HG02763 (cell line): ENCODE measurements around the gene CENPP.
A peak's percentile ranks its signal among the peaks of the same experiment; 100 is the strongest.

Experiments
- ATAC-seq: cut with Tn5 transposase; IDR thresholded peaks from one replicate; pipeline ENCODE4 v1.9.1; 2021; ENCODE audit warnings: mild to moderate bottlenecking, moderate library complexity; ENCODE audit not compliant: unreplicated experiment

The CENPP gene

DNA sequence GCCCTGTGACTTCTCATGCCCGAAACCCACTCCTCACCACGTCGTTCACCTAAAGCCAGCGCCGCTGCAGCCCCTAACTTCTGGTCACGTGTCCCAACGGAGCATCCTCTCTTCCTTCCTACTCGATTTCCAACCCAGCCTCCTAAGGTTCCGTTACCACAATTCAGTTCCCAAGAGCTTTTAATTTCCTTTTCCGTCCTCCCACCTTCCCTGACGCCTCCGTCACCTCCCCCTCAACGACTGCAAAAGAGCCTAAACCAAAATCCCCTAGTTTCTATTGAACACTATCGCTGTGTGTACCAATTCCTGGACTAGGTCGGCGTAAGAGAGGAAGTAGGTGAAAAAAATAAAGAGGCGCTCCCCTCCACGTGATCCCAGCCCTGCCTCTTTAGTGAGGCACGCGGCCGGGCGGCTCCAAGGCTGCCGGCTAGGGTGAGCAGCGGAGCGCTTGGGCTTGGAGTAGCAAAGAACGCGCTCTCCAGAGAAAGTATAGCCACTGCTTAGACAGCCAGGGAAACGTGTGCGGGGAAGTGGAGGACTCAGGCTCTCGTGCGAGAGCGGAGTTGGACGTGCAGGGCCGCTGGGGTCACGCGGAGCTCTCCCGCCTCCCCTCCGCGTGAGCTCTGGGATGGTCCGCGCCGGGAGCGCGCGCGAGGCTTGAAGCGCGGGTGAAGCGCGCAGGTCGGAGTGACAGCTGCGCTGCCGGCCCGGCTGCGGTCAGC, at the start of gene CENPP, which contains the start of gene NOL8:
Gene CENPP, plus strand, starts transcription at position 685 of the 722 bp plus-strand sequence.
Gene NOL8, minus strand, starts transcription at position 82 of the 722 bp plus-strand sequence. CDS start 1,189 bp downstream, outside the sequence.
- ATAC-seq, result peak; percentile 93

DNA sequence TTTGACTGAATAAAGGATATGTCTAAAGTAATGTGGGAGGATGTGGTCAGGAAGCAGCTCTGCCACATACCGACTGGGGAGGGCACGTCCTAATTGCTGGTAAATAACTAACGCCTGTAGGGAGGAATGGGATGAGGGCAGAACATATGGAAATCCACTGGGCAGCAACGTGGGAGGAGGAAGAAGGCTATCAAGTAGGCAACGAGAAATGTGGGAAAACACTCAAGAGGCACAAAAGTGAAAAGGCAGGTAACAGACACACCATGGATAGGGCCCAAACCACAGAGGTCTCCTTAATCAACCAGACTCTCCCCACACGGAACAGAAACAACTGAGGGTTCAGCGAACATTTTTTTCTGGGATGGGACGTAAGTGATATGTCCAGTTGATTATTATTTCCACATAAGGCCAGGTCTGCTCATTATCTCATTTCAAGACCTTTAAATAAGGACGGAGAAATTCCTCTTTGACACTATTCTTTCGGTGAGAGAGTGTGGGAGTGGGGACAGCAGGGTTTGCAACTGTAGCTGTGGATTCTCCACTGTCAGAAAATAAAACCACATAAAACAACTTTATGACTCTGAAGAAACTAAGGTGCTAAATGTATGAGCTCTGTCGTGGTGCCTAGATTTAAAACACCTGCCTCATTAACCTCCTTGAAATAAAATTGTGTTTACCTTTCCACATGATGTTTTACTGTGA, 49.3 kb upstream of the CENPP start:
- no peak for ATAC-seq

GRCh38 chr9:92278110-92278509, 47.6 kb upstream of the CENPP start:
- ATAC-seq, result no peak

- no peak for ATAC-seq
These were observed 46.5 kb upstream of the CENPP start for GRCh38 chr9:92279302-92279701.

GRCh38 chr9:92289708-92290390, 35.9 kb upstream of the CENPP start:
- no peak for ATAC-seq

DNA sequence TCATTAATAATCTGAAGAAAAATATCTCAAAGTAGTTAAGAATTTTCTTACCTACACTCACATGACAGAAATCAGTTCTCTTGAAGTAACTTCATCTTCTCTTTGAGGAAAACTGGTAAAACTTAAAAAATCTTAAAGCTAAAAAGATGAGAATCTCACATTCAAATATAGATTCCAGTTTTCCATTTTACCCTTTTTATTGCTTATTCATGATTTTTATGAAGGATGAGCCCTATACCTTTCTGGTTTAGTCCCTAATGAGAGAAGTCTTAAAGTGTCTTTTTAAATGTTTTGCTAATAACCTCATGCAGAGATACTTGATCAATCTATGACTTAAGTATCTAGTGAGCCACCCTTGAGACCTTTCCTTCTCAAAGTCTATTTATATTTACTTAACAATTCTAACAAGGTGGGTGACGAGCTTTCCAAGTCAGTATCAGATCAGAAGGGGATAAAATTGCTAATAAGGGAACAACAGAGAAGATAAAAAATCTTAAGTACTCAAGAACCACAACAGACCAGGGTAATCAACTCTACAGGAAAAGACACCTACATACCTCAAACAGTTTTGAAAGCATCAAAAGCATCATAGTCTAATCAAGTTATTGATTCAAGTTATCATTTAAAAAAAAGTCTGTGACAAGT, 34.8 kb upstream of the CENPP start:
- no peak for ATAC-seq

- ATAC-seq, result no peak
These were observed 34.2 kb upstream of the CENPP start for GRCh38 chr9:92291577-92291976.

- ATAC-seq, result no peak
These were observed 33.2 kb upstream of the CENPP start for GRCh38 chr9:92292338-92293074.

DNA sequence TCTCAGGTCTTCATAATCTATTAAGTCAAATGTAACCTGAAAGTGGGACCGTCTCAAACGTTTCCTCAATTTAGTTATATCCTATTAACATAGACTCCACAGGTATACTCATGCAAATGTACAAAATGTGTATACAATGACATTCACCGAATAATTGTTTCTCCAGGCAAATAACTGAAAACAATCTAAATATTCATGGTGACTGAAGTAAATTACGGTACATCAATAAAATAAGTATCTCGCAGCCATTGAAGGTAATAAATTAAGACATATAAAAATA, 32.7 kb upstream of the CENPP start:
- no peak for ATAC-seq

- peak; percentile 98 for ATAC-seq
These were observed 32.1 kb upstream of the CENPP start, which contains the start of gene IARS1 for GRCh38 chr9:92293452-92294296. TSS of gene IARS1 (minus strand) at chr9:92293697. CDS start at chr9:92289419, 4,278 bp downstream.

DNA sequence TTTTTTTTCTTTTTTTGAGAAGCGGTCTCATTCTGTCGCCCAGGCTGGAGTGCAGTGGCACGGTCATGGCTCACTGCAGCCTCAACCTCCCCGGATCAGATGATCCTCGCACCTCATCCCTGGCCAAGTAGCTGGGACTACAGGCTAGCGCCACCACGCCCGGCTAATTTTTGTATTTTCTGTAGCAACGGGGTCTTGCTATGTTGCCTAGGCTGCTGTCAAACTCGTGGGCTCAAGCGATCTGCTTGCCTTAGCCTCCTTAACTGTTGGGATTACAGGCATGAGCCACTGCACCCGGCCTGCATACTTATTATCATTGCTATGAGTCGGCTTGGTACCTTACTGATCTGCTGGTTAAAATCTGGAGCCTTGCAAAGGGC, 31.5 kb upstream of the CENPP start:
- no peak for ATAC-seq

DNA sequence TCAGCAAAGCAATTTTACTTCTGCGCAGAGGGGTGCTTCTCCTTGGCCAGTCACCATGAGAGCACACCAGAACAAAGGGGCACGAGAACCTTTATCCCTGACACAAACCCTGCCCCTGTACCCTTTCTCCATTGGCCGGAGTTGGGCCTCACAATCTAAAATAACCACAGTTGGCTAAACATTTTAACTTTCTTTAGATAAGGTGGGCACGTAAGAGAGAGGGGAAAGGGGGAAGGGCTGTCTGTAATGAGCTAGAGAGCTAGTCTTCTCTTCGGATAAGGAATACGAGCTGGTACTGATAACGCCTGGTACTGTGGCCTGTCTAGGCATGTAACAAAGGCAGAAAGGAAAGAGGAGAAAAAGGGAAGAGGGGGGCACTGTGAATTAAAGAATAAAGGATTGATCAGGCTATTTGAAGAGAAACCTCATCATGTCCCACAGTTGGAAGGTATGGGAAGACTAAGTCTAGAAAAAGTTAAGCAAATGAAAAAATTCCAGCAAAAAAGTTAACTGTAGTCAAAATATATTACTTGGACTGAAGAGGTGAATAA, 30.4 kb upstream of the CENPP start:
- ATAC-seq, result no peak

DNA sequence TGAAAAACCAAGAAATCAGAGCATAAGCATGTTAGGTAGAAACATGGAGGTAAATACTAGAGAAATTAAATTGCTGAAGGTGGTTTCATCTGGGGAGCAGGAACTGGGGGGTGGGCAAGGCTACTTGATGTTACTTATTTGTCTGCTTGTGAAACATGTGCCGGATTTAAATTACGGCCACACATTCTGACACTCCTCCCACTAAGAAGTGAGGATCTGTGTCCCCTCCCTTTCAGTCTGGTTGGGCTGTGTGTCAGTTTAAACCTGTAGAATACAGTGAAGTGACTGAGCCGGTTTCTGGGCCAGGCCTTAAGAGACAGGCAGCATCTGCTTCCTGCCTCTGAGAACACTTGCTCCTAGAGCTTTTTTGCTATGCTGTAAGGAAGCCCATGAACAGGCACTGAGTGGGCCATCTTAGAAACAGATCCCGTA, 29.9 kb upstream of the CENPP start:
- ATAC-seq, result no peak

DNA sequence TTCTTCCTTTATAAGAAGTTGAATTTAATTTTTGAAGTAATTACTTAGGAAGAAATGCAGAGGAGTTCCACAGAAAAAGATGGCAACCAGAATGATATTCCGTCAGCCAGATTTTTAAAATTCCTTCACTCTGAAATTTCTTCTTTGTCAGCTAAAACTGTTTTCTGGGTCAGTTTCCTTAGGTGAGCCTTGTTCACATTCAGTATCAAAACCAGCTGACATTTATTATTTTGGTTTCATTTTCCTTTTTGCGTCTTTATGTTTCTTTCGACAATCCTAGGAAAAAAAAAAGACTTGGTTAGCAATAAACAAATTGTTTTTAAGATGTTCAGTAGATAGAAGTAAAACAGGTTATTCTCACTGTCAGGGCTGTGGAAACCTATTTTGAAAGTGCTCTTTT, 28.1 kb upstream of the CENPP start:
- ATAC-seq, result no peak

DNA sequence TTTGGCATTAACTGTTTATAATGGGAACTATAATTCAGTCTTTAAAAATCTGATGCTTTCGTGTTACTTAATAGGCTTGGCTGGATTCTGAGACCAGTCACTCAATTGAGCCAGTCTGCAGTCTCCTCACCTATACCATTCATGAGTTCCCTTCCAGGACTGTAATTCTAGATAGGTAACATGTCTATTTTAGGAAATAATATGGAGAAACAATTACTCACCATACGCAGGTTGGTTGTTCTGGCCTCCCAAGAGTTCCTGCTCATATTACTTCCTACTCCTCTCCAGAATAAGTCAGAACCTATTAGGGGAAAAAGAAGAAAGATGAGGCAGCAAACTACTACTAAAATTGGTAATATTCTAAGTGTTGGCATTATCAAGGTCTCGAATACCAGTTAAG, 27.7 kb upstream of the CENPP start:
- ATAC-seq, result no peak

- no peak for ATAC-seq
These were observed 26.6 kb upstream of the CENPP start for GRCh38 chr9:92299116-92299515.

DNA sequence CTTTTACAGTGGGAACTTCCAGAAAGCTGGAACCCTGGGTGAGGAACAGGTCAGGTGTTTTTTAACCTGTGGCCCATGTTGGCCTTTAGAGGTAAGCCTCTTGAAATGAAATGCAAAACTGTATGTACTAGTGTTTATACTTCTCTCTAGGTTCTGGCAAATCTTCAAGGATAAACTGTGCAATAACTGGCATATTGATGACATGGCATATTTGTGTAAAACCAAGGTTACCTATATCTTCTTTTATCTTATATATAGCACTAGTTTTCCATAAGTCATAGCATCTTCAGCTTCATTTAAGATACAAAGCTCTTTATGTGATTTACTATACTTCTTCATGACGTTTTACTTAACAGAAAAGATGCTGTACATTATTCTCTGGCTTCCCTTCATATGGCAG, 24.8 kb upstream of the CENPP start:
- ATAC-seq, result no peak

DNA sequence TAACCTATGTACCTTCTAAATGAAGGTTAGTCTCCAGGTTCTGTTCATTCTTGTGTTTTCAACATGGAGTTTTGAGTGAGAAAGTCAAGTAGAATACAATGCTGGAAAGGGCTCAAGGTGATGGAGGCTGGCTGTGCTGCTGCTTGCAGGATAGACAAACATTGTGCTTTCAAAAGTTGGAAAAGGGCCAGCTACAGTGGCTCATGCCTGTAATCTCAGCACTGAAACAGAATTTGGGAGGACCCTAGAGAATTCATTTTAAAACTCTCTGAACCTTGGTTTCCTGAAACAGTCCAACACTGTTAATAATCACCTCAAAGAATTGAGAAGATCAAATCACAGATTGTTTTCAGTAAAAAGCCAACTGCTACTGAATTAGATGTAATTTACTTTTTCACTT, 16.9 kb upstream of the CENPP start:
- ATAC-seq, result no peak

DNA sequence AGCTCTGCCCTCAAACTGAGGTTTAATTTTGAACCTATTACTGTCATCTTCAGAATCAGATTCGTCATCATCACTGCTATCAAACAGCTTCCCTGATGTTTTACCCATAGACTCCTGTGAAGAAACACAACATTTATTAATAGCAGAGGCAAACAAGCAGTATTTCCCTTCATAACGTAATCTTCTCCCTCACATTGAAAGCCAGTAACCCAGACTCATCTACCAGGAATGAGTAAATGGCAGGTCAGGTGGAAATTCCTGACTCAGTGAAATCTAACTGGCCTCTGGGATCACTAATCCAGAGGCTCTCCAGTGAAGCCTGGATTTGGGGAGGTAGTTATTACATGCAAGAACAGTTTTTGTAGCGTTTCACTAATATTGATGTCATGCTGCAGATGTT, 15.2 kb upstream of the CENPP start:
- ATAC-seq, result no peak
